Ascending aorta (tissue), 2 donors: Measurements from ENCODE around the gene RAPGEF2. TPM values are rescaled to one million over a fixed set of nuclear protein-coding genes. Genes with fewer than 3 reads are reported as not detected.

ENCODE experiments used
- DNase-seq, 2 donors: peaks; one replicate each; pipeline ENCODE4 v3.0.0-alpha.2; 2019; ENCODE audit warnings: low spot score in 2 of 2
- H3K27ac ChIP-seq, 2 donors: fragments of 200-600 bp; sonication (generic); one replicate each; pipeline ENCODE4 v1.5.1; 2016 to 2017; ENCODE audit warnings: mild to moderate bottlenecking in 1 of 2
- H3K27me3 ChIP-seq: fragments of 200-600 bp; sonication (generic); one replicate; pipeline ENCODE4 v1.5.1; 2017
- H3K36me3 ChIP-seq, 2 donors: fragments of 200-600 bp; sonication (generic); one replicate each; pipeline ENCODE4 v1.5.1; 2016
- H3K4me1 ChIP-seq, 2 donors: fragments of 200-600 bp; sonication (generic); one replicate each; pipeline ENCODE4 v1.5.1; 2016 to 2017; ENCODE audit warnings: mild to moderate bottlenecking in 1 of 2
- H3K4me3 ChIP-seq, 2 donors: fragments of 200-600 bp; sonication (generic); one replicate each; pipeline ENCODE4 v1.5.1; 2016 to 2017; ENCODE audit warnings: mild to moderate bottlenecking in 1 of 2
- H3K9me3 ChIP-seq, 2 donors: fragments of 200-600 bp; sonication (generic); one replicate each; pipeline ENCODE4 v1.5.1; 2016
- intact Hi-C: fragments of 100-400 bp; cut with DNase I; formaldehyde crosslinking; loops from one replicate; pipeline ENCODE4 v1.15.1; 2023
- total RNA-seq: library from RNA; depleted of rRNA; stranded (reverse); fragments of >200 nt; gene quantifications from one replicate; pipeline ENCODE4 v1.1.0, GENCODE V29; 2016
- TF ChIP-seq, protein P1 (sequence below), 3 experiments: fragments of 200-600 bp in 2 of 3; fragments of 450-650 bp in 1 of 3; sonication (generic) in 2 of 3; IDR thresholded peaks; one replicate each; pipeline ENCODE4 v1.5.1; 2016 to 2019; ENCODE audit warnings: antibody characterized with exemption in 3 of 3, mild to moderate bottlenecking in 1 of 3, moderate library complexity in 1 of 3

Gene RAPGEF2
- total RNA-seq, 1 donor from 2014 or later: 65.7 TPM

- peak overlapping the region; percentile 71 to 72 for H3K27ac ChIP-seq
- peaks cover 6 to 16% of the 10 kb centered on the region in 2 donors for H3K4me1 ChIP-seq
- no peaks in the 10 kb centered on the region for H3K27me3 ChIP-seq
- no peak overlapping the region for H3K4me3 ChIP-seq
- DNase-seq: no peak
- intact Hi-C loops: loop anchor here (5.0 kb wide), 1 partner anchor 37 kb away; no protein-coding TSS in a partner anchor
- no peaks in the 10 kb centered on the region for H3K36me3 ChIP-seq
- TF ChIP-seq, protein P1, sequence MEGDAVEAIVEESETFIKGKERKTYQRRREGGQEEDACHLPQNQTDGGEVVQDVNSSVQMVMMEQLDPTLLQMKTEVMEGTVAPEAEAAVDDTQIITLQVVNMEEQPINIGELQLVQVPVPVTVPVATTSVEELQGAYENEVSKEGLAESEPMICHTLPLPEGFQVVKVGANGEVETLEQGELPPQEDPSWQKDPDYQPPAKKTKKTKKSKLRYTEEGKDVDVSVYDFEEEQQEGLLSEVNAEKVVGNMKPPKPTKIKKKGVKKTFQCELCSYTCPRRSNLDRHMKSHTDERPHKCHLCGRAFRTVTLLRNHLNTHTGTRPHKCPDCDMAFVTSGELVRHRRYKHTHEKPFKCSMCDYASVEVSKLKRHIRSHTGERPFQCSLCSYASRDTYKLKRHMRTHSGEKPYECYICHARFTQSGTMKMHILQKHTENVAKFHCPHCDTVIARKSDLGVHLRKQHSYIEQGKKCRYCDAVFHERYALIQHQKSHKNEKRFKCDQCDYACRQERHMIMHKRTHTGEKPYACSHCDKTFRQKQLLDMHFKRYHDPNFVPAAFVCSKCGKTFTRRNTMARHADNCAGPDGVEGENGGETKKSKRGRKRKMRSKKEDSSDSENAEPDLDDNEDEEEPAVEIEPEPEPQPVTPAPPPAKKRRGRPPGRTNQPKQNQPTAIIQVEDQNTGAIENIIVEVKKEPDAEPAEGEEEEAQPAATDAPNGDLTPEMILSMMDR (IDR thresholded peaks at IDR 0.05): no peak
- H3K9me3 ChIP-seq: no peaks in the 10 kb centered on the region
These were observed 292.8 kb downstream of the RAPGEF2 start for GRCh38 chr4:159395693-159396092.

DNA sequence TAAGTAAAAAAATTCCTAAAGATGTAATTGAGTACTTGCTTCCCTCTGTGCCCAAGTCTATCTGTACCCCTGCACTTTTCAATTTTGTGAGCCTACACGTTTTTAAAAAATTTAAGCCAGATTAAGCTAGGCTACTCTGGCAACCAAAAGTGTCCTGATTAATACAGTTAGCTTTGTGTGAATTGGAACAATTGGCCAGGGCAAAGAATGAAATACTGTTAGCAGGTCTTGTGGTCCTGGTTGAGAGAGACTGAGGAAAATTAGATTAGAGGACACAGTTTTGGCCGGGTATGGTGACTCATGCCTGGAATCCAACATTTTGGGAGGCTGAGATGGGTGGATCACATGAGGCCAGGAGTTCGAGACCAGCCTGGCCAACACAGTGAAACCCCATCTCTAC is 293.3 kb downstream of the RAPGEF2 start:
- no peak for DNase-seq
- Histone ChIP-seq H3K27ac (peak overlapping the region; percentile 71 to 72), H3K27me3 (no peaks in the 10 kb centered on the region), H3K4me1 (peaks cover 6 to 19% of the 10 kb centered on the region in 2 donors), H3K36me3 (no peaks in the 10 kb centered on the region), H3K4me3 (no peak overlapping the region), H3K9me3 (no peaks in the 10 kb centered on the region)
- TF ChIP-seq, protein P1 (IDR thresholded peaks at IDR 0.05): no peak
- intact Hi-C loops: loop anchor here (5.0 kb wide), 1 partner anchor 36 kb away; no protein-coding TSS in a partner anchor

GRCh38 chr4:159398236-159398638 is 295.4 kb downstream of the RAPGEF2 start:
- peak overlapping the region; percentile 65 to 67 for H3K27ac ChIP-seq
- no peaks in the 10 kb centered on the region for H3K9me3 ChIP-seq
- H3K4me3 ChIP-seq: no peak overlapping the region
- H3K27me3 ChIP-seq: no peaks in the 10 kb centered on the region
- TF ChIP-seq, protein P1 (IDR thresholded peaks at IDR 0.05): peak in 1 of 3 experiments; percentile 32
- intact Hi-C loops: loop anchor here (5.0 kb wide), 1 partner anchor 34 kb away; no protein-coding TSS in a partner anchor
- H3K4me1 ChIP-seq: peaks cover 6 to 23% of the 10 kb centered on the region in 2 donors
- no peak for DNase-seq
- H3K36me3 ChIP-seq: no peaks in the 10 kb centered on the region

- H3K27ac ChIP-seq: peak overlapping the region in 1 of 2 donors; percentile 23
- no peak for DNase-seq
- H3K9me3 ChIP-seq: no peaks in the 10 kb centered on the region
- no peaks in the 10 kb centered on the region for H3K36me3 ChIP-seq
- H3K4me1 ChIP-seq: peaks cover 6 to 17% of the 10 kb centered on the region in 2 donors
- H3K27me3 ChIP-seq: no peaks in the 10 kb centered on the region
- TF ChIP-seq, protein P1 (IDR thresholded peaks at IDR 0.05): no peak
- peak overlapping the region in 1 of 2 donors; percentile 27 for H3K4me3 ChIP-seq
- intact Hi-C loops: no loop called here
These were observed 297.8 kb downstream of the RAPGEF2 start for GRCh38 chr4:159400558-159401225.

GRCh38 chr4:159401226-159401712 is 298.4 kb downstream of the RAPGEF2 start:
- no peaks in the 10 kb centered on the region for H3K27me3 ChIP-seq
- H3K36me3 ChIP-seq: no peaks in the 10 kb centered on the region
- H3K4me3 ChIP-seq: peak overlapping the region in 1 of 2 donors; percentile 27
- no peak for DNase-seq
- intact Hi-C loops: no loop called here
- TF ChIP-seq, protein P1 (IDR thresholded peaks at IDR 0.05): no peak
- H3K9me3 ChIP-seq: no peaks in the 10 kb centered on the region
- peaks cover 6 to 17% of the 10 kb centered on the region in 2 donors for H3K4me1 ChIP-seq
- H3K27ac ChIP-seq: no peak overlapping the region
